Transverse colon (tissue), 4 donors: ENCODE measurements around the gene NSD1. TPM values are rescaled to one million over a fixed set of nuclear protein-coding genes. Genes with fewer than 3 reads are reported as not detected.
"Not testable (repeated sequence)": the region's sequence is repeated elsewhere in the genome, so short reads cannot be mapped to it uniquely, and the experiment has no call there.

Experiments
- DNase-seq: peaks from one replicate; pipeline ENCODE4 v3.0.0-alpha.2; 2019
- H3K27ac ChIP-seq, 4 donors: fragments of 200-600 bp; sonication (generic); 2 replicates each; pipeline ENCODE4 v1.5.1; 2016 to 2018; ENCODE audit warnings: inconsistent platforms in 4 of 4
- H3K27me3 ChIP-seq: fragments of 200-600 bp; sonication (generic); 2 replicates; pipeline ENCODE4 v1.5.1; 2017; ENCODE audit warnings: inconsistent platforms
- H3K36me3 ChIP-seq, 4 donors: fragments of 200-600 bp; sonication (generic); 2 replicates each; pipeline ENCODE4 v1.5.1; 2017 to 2019; ENCODE audit warnings: inconsistent platforms in 4 of 4
- H3K4me1 ChIP-seq, 4 donors: fragments of 200-600 bp; sonication (generic); 2 replicates each; pipeline ENCODE4 v1.5.1; 2017 to 2020; ENCODE audit warnings: inconsistent platforms in 4 of 4
- H3K4me3 ChIP-seq, 4 donors: fragments of 200-600 bp; sonication (generic); 1 replicate in 1 of 4; 2 replicates in 3 of 4; pipeline versions ENCODE4 v1.5.1 to v1.6.1; 2017 to 2019; ENCODE audit warnings: inconsistent platforms in 4 of 4
- H3K9me3 ChIP-seq, 2 donors: fragments of 200-600 bp; sonication (generic); 2 replicates each; pipeline ENCODE4 v1.5.1; 2017 to 2019; ENCODE audit warnings: inconsistent platforms in 2 of 2
- EP300 ChIP-seq: sonication (generic); formaldehyde crosslinking; IDR thresholded peaks from one replicate; pipeline ENCODE4 v1.6.1; 2017; ENCODE audit warnings: antibody characterized with exemption, low read depth
- POLR2A ChIP-seq: fragments of 450-650 bp; IDR thresholded peaks from one replicate; pipeline ENCODE4 v1.6.1; 2016; ENCODE audit warnings: antibody characterized with exemption, mild to moderate bottlenecking, moderate library complexity
- POLR2AphosphoS5 ChIP-seq, 3 donors: sonication (generic); formaldehyde crosslinking; IDR thresholded peaks; one replicate each; pipeline ENCODE4 v1.6.1; 2016; ENCODE audit warnings: antibody characterized with exemption in 3 of 3
- WGBS, 2 donors: methylation state at CpG; one replicate each; pipeline ENCODE4 v1.1.5; 2018; ENCODE audit warnings: low coverage in 1 of 2; 5-methylcytosine and 5-hydroxymethylcytosine counted together
- in situ Hi-C, 4 donors: fragments of 200-750 bp; cut with MboI; loops; one replicate each; pipeline versions ENCODE4 v1.15.0 to v1.15.1; 2017; ENCODE audit warnings: low sequenced_read_pairs in 3 of 4, low pct_ligation_motif_present in 1 of 4, low pct_unique_long_range_greater_than_20kb in 1 of 4
- intact Hi-C: fragments of 100-400 bp; cut with DNase I; formaldehyde crosslinking; loops from one replicate; pipeline ENCODE4 v1.15.1; 2023; ENCODE audit warnings: low total_unique reads
- total RNA-seq, 4 donors: library from RNA; depleted of rRNA; stranded (reverse); fragments of >200 nt; gene quantifications; one replicate each; pipeline ENCODE4 v1.1.0, GENCODE V29; 2016
- TF ChIP-seq, protein P1 (sequence below), 5 experiments: fragments of 200-600 bp in 3 of 5; fragments of 450-650 bp in 2 of 5; sonication (generic) in 3 of 5; IDR thresholded peaks; 1 replicate in 2 of 5; 2 replicates in 3 of 5; pipeline ENCODE4 v1.5.1; 2016 to 2017; ENCODE audit warnings: antibody characterized with exemption in 5 of 5, inconsistent platforms in 3 of 5, mild to moderate bottlenecking in 2 of 5, moderate library complexity in 1 of 5

Gene NSD1
- total RNA-seq, 4 donors from 2014 or later: 32.6 to 84.9 (median 60.7) TPM

- Histone ChIP-seq H3K9me3 (no peaks in the 10 kb centered on the region), H3K4me1 (peaks cover 40 to 55% (median 48%) of the 10 kb centered on the region in 4 donors), H3K27ac (peak overlapping the region; percentile 89 to 92 (median 91)), H3K36me3 (no peaks in the 10 kb centered on the region), H3K27me3 (no peaks in the 10 kb centered on the region), H3K4me3 (peak overlapping the region; percentile 59 to 86 (median 85))
- DNase-seq: peak; percentile 75
- TF ChIP-seq POLR2A: no peak
- no peak for TF ChIP-seq EP300
- TF ChIP-seq, protein P1, sequence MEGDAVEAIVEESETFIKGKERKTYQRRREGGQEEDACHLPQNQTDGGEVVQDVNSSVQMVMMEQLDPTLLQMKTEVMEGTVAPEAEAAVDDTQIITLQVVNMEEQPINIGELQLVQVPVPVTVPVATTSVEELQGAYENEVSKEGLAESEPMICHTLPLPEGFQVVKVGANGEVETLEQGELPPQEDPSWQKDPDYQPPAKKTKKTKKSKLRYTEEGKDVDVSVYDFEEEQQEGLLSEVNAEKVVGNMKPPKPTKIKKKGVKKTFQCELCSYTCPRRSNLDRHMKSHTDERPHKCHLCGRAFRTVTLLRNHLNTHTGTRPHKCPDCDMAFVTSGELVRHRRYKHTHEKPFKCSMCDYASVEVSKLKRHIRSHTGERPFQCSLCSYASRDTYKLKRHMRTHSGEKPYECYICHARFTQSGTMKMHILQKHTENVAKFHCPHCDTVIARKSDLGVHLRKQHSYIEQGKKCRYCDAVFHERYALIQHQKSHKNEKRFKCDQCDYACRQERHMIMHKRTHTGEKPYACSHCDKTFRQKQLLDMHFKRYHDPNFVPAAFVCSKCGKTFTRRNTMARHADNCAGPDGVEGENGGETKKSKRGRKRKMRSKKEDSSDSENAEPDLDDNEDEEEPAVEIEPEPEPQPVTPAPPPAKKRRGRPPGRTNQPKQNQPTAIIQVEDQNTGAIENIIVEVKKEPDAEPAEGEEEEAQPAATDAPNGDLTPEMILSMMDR (IDR thresholded peaks at IDR 0.05): no peak
- TF ChIP-seq POLR2AphosphoS5 (IDR thresholded peaks at IDR 0.05): no peak
- intact Hi-C loops (no loop called here), in situ Hi-C loops (loop anchor here in 1 of 4 donors (25.0 kb wide), 1 partner anchor 158 kb away; the partner anchor contains the start of gene DBN1)
- WGBS, 2 donors: 17% methylated on average over 1 to 18 of the region's 19 CpGs
Observed at GRCh38 chr5:177304392-177305119, 171.0 kb downstream of the NSD1 start.

DNA sequence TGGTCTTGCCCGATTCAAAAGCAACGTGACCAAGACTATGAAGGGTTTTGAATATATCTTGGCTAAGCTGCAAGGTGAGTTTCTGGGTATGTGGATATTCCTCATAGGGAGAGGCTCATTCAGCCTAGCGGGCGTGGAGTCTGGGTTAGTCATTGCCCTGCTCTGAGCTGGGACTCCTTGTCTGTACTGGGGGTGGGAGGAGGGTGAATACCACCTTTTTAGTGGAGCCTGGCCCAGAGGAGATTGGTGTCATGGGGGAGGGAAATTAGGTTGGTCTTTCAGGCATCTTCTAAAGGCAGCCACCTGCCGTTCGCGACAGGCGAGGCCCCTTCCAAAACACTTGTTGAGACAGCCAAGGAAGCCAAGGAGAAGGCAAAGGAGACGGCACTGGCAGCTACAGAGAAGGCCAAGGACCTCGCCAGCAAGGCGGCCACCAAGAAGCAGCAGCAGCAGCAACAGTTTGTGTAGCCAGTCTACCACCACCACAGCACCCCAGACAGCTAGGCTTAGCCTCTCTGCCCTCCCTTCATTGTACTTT, 172.6 kb downstream of the NSD1 start:
- H3K27me3 ChIP-seq, H3K27ac ChIP-seq, H3K4me3 ChIP-seq, H3K9me3 ChIP-seq, DNase-seq, H3K36me3 ChIP-seq, intact Hi-C loops: not testable (repeated sequence)
- in situ Hi-C loops: loop anchor here in 1 of 4 donors (25.0 kb wide), 1 partner anchor 156 kb away; the partner anchor contains the start of gene DBN1
- WGBS, 2 donors: 80% methylated on average over 11 of the region's 11 CpGs; no CpG with 5 or more reads in 1 of the 2 donors
- H3K4me1 ChIP-seq: peaks cover 34 to 53% (median 43%) of the 10 kb centered on the region in 4 donors

- no peak for DNase-seq
- H3K9me3 ChIP-seq: no peaks in the 10 kb centered on the region
- no peaks in the 10 kb centered on the region for H3K36me3 ChIP-seq
- TF ChIP-seq EP300 (no peak), POLR2AphosphoS5 (IDR thresholded peaks at IDR 0.05) (no peak), POLR2A (no peak)
- TF ChIP-seq, protein P1 (IDR thresholded peaks at IDR 0.05): no peak
- intact Hi-C loops (no loop called here), in situ Hi-C loops (loop anchor here in 1 of 4 donors (25.0 kb wide), 1 partner anchor 155 kb away; the partner anchor contains the start of gene DBN1)
- no peak overlapping the region for H3K4me3 ChIP-seq
- H3K27me3 ChIP-seq: no peaks in the 10 kb centered on the region
- H3K27ac ChIP-seq: peak overlapping the region in 1 of 4 donors; percentile 27
- WGBS, 2 donors: 74% methylated on average over 15 of the region's 15 CpGs; no CpG with 5 or more reads in 1 of the 2 donors
- H3K4me1 ChIP-seq: peaks cover 33 to 53% (median 43%) of the 10 kb centered on the region in 4 donors
Observed at GRCh38 chr5:177306674-177307543, 173.3 kb downstream of the NSD1 start.

DNA sequence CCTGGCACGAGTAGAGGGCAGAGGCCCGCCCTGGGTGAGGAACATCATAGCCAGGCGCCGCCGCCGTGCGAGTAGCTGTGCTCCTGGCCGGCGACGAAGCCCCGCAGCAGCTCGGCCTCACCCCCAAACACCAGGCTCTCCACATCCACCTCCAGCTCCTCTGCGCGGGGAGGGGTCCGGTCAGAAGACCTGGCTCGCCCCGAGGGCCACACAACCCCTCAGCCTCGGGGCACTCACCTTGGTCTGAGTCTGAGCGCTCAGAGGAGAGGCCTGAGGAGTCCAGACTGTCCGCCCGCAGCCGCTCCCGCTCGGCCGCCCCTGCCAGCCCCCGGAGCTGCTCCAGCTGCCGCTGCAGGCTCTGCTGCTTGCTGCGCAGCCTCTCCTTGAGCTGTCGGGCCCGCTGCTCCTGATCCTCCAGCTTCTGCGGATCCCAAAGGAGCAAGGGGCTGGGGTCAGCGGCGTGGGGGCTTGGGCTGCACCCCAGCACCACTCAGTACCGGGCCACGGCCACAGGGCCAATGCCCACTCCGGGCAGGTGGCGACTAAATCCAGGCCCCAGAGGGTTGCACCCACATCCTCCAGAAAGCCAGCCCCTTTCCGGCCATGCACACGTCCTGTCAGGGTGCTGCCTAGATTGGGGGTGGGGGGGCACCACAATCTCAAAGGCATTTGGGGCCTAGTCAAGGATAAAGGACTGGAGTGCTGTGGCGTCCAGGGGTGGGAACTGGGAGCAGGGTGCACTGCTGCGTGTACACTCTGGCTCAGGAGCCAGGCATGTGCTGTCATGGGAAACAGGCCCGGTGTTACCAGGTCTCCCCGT, 174.2 kb downstream of the NSD1 start:
- WGBS, 2 donors: 50 to 85% methylated on average over 2 to 29 of the region's 43 CpGs
- intact Hi-C loops (no loop called here), in situ Hi-C loops (loop anchor here in 1 of 4 donors (25.0 kb wide), 1 partner anchor 155 kb away; the partner anchor contains the start of gene DBN1)
- Histone ChIP-seq H3K9me3 (no peaks in the 10 kb centered on the region), H3K36me3 (no peaks in the 10 kb centered on the region), H3K4me3 (no peak overlapping the region), H3K27ac (peak overlapping the region in 1 of 4 donors; percentile 27), H3K4me1 (peaks cover 31 to 51% (median 41%) of the 10 kb centered on the region in 4 donors), H3K27me3 (no peaks in the 10 kb centered on the region)
- TF ChIP-seq EP300 (no peak), POLR2A (no peak), POLR2AphosphoS5 (IDR thresholded peaks at IDR 0.05) (no peak)
- TF ChIP-seq, protein P1 (IDR thresholded peaks at IDR 0.05): no peak
- DNase-seq: no peak
